HepG2 (cell line): ENCODE results near the gene FRAS1. TPM values are rescaled to one million over a fixed set of nuclear protein-coding genes. Genes with fewer than 3 reads are reported as not detected.
A peak's percentile ranks its signal among the peaks of the same experiment; 100 is the strongest.

Experiments
- AHR ChIP-seq: IDR thresholded peaks from 2 replicates; pipeline ENCODE4 v1.6.1; 2018; ENCODE audit warnings: missing genetic modification reagents, missing compliant biosample characterization
- ATAD3A ChIP-seq: sonication (generic); formaldehyde crosslinking; IDR thresholded peaks from 2 replicates; pipeline ENCODE4 v1.4.0; 2020; ENCODE audit warnings: missing genetic modification reagents
- ATF7-NPFF ChIP-seq: sonication (generic); formaldehyde crosslinking; IDR thresholded peaks from 2 replicates; pipeline ENCODE4 v1.8.1; 2023; ENCODE audit warnings: mild to moderate bottlenecking, low read depth, missing genetic modification reagents, moderate library complexity
- GTF2F1 ChIP-seq: fragments of 150-350 bp; IDR thresholded peaks from 2 replicates; pipeline ENCODE4 v1.6.1; 2014; ENCODE audit warnings: low read length
- RFX1 ChIP-seq: fragments of 450-650 bp; IDR thresholded peaks from 2 replicates; pipeline ENCODE4 v1.6.1; 2017
- SP4 ChIP-seq: sonication (generic); formaldehyde crosslinking; IDR thresholded peaks from 2 replicates; pipeline ENCODE4 v1.8.1; 2023; ENCODE audit warnings: mild to moderate bottlenecking, missing genetic modification reagents
- ZFP36 ChIP-seq: fragments of 150-350 bp; IDR thresholded peaks from 2 replicates; pipeline ENCODE4 v1.6.1; 2018; ENCODE audit warnings: borderline replicate concordance, low read length, low read depth; ENCODE audit not compliant: partially characterized antibody
- ZNF577 ChIP-seq: sonication (generic); formaldehyde crosslinking; IDR thresholded peaks from 2 replicates; pipeline ENCODE4 v1.4.0; 2020; ENCODE audit warnings: mild to moderate bottlenecking, low read depth, missing genetic modification reagents, borderline replicate concordance
- ZNF607 ChIP-seq: sonication (generic); formaldehyde crosslinking; IDR thresholded peaks from 2 replicates; pipeline ENCODE4 v1.5.1; 2020; ENCODE audit warnings: missing genetic modification reagents, mild to moderate bottlenecking, borderline replicate concordance
- ZSCAN31 ChIP-seq: sonication (generic); formaldehyde crosslinking; IDR thresholded peaks from 2 replicates; pipeline ENCODE4 v1.5.0; 2020; ENCODE audit warnings: low read depth, mild to moderate bottlenecking, missing genetic modification reagents
- polyA plus RNA-seq, 8 experiments: library from polyadenylated mRNA; depleted of rRNA in 3 of 8; stranded (reverse) in 7 of 8; unstranded in 1 of 8; fragments of >200 nt; fragmentation: Illumina TruSeq in 4 of 8; extraction: Trizol in 4 of 8; gene quantifications; 2 replicates each; pipeline versions ENCODE4 v1.2.1 to v1.2.3, GENCODE V29; 2011 to 2016; ENCODE audit warnings: low read depth in 4 of 8, missing spikeins in 1 of 8, mixed read lengths in 1 of 8; ENCODE audit not compliant: insufficient read depth in 1 of 8
- total RNA-seq, 5 experiments: library from RNA; depleted of rRNA; stranded (reverse); fragments of >200 nt; fragmentation: Illumina TruSeq; extraction: Trizol; gene quantifications; 2 replicates each; pipeline ENCODE4 v1.2.3, GENCODE V29; 2016; ENCODE audit warnings: low read depth in 1 of 5
- TF ChIP-seq, protein P1 (sequence below): sonication (generic); formaldehyde crosslinking; IDR thresholded peaks from 2 replicates; pipeline ENCODE4 v1.5.1; 2020; ENCODE audit warnings: missing genetic modification reagents, mild to moderate bottlenecking, borderline replicate concordance
- TF ChIP-seq, protein P2 (sequence below): sonication (generic); formaldehyde crosslinking; IDR thresholded peaks from 2 replicates; pipeline ENCODE4 v1.4.0; 2020; ENCODE audit warnings: mild to moderate bottlenecking, missing genetic modification reagents
- TF ChIP-seq, protein P3 (sequence below): sonication (generic); formaldehyde crosslinking; IDR thresholded peaks from 2 replicates; pipeline ENCODE4 v1.4.0; 2020; ENCODE audit warnings: missing genetic modification reagents, borderline replicate concordance
- TF ChIP-seq, protein P4 (sequence below): sonication (generic); formaldehyde crosslinking; IDR thresholded peaks from 2 replicates; pipeline ENCODE4 v1.8.0; 2022; ENCODE audit warnings: missing genetic modification reagents, mild to moderate bottlenecking, moderate library complexity, borderline replicate concordance
- TF ChIP-seq, protein P5 (sequence below): sonication (generic); formaldehyde crosslinking; IDR thresholded peaks from 2 replicates; pipeline ENCODE4 v1.4.0; 2020; ENCODE audit warnings: mild to moderate bottlenecking, missing genetic modification reagents
- TF ChIP-seq, protein P6 (sequence below), 2 experiments: sonication (generic) in 1 of 2; formaldehyde crosslinking in 1 of 2; IDR thresholded peaks; 2 replicates each; pipeline versions ENCODE4 v1.4.0 to v1.6.1; 2018 to 2020; ENCODE audit warnings: missing genetic modification reagents in 2 of 2, borderline replicate concordance in 1 of 2, low read depth in 1 of 2, mild to moderate bottlenecking in 1 of 2, missing biosample characterization in 1 of 2

The FRAS1 gene
- total and polyA plus RNA-seq, 2 of the 13 experiments (the other 11 are each of a cell fraction or from before 2014, with no cell fraction given), result 22.5 to 31.6 TPM

DNA sequence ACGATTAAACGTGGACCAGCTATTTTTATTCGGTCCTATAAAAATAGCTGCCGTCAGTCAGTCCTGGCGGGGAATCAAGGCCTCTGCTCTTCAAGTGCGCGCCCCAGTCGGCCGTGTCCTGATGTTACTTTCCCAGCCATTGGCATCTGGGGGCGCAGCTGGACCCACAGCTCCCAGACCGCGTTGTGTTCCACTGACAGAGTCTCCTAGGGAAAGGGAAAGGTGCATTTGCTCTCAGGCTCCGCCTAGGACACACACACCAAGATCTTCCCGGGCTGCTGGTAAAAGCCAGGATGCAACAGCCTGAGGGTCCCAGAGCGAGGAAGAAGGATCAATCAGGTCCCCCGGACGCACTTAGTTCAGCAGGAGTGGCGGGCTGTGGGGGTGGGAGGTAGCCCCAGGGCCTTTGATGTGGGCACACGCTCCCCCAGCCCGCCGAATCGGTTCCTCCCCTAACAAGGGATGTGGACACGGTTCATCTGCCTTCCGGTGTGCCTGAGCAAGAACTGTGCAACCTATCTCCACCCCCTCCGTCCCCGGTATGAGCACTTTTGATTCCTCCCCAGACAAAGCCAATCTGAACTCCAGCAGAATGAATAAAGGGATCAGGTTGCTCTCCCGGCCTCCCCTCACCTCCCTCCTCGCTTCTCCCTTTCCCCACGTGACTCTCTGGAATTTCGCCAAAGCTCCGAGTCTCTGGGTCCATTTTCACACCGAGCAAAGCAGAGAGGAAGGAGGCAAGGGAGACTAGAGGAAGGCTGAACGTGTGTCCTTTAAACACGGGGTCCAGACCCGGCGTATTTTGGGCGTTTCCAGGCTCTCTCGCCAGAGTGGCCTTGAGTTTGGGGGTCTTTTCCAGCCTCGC, 626 bp upstream of the FRAS1 start (continued):
- TF ChIP-seq ZSCAN31 (CRISPR knock-in tag), result peak; percentile 46; the same call in 1 of the 2 replicates
- TF ChIP-seq ZFP36, result no peak
- TF ChIP-seq, protein P1, sequence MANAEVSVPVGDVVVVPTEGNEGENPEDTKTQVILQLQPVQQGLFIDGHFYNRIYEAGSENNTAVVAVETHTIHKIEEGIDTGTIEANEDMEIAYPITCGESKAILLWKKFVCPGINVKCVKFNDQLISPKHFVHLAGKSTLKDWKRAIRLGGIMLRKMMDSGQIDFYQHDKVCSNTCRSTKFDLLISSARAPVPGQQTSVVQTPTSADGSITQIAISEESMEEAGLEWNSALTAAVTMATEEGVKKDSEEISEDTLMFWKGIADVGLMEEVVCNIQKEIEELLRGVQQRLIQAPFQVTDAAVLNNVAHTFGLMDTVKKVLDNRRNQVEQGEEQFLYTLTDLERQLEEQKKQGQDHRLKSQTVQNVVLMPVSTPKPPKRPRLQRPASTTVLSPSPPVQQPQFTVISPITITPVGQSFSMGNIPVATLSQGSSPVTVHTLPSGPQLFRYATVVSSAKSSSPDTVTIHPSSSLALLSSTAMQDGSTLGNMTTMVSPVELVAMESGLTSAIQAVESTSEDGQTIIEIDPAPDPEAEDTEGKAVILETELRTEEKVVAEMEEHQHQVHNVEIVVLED (CRISPR knock-in tag), result no peak; the same call in 1 of the 2 replicates
- no peak; the same call in 1 of the 2 replicates for TF ChIP-seq ATF7-NPFF (CRISPR knock-in tag)
- TF ChIP-seq, protein P2, sequence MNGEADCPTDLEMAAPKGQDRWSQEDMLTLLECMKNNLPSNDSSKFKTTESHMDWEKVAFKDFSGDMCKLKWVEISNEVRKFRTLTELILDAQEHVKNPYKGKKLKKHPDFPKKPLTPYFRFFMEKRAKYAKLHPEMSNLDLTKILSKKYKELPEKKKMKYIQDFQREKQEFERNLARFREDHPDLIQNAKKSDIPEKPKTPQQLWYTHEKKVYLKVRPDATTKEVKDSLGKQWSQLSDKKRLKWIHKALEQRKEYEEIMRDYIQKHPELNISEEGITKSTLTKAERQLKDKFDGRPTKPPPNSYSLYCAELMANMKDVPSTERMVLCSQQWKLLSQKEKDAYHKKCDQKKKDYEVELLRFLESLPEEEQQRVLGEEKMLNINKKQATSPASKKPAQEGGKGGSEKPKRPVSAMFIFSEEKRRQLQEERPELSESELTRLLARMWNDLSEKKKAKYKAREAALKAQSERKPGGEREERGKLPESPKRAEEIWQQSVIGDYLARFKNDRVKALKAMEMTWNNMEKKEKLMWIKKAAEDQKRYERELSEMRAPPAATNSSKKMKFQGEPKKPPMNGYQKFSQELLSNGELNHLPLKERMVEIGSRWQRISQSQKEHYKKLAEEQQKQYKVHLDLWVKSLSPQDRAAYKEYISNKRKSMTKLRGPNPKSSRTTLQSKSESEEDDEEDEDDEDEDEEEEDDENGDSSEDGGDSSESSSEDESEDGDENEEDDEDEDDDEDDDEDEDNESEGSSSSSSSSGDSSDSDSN, result peak; percentile 24; the same call in 1 of the 2 replicates
- no peak for TF ChIP-seq SP4 (CRISPR knock-in tag)
- TF ChIP-seq GTF2F1, result no peak
- no peak; the same call in 1 of the 2 replicates for TF ChIP-seq ZNF607 (CRISPR knock-in tag)
- TF ChIP-seq, protein P3, sequence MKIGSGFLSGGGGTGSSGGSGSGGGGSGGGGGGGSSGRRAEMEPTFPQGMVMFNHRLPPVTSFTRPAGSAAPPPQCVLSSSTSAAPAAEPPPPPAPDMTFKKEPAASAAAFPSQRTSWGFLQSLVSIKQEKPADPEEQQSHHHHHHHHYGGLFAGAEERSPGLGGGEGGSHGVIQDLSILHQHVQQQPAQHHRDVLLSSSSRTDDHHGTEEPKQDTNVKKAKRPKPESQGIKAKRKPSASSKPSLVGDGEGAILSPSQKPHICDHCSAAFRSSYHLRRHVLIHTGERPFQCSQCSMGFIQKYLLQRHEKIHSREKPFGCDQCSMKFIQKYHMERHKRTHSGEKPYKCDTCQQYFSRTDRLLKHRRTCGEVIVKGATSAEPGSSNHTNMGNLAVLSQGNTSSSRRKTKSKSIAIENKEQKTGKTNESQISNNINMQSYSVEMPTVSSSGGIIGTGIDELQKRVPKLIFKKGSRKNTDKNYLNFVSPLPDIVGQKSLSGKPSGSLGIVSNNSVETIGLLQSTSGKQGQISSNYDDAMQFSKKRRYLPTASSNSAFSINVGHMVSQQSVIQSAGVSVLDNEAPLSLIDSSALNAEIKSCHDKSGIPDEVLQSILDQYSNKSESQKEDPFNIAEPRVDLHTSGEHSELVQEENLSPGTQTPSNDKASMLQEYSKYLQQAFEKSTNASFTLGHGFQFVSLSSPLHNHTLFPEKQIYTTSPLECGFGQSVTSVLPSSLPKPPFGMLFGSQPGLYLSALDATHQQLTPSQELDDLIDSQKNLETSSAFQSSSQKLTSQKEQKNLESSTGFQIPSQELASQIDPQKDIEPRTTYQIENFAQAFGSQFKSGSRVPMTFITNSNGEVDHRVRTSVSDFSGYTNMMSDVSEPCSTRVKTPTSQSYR (CRISPR knock-in tag), result peak; percentile 5; the same call in 1 of the 2 replicates
- no peak for TF ChIP-seq ZNF577
- TF ChIP-seq, protein P4, sequence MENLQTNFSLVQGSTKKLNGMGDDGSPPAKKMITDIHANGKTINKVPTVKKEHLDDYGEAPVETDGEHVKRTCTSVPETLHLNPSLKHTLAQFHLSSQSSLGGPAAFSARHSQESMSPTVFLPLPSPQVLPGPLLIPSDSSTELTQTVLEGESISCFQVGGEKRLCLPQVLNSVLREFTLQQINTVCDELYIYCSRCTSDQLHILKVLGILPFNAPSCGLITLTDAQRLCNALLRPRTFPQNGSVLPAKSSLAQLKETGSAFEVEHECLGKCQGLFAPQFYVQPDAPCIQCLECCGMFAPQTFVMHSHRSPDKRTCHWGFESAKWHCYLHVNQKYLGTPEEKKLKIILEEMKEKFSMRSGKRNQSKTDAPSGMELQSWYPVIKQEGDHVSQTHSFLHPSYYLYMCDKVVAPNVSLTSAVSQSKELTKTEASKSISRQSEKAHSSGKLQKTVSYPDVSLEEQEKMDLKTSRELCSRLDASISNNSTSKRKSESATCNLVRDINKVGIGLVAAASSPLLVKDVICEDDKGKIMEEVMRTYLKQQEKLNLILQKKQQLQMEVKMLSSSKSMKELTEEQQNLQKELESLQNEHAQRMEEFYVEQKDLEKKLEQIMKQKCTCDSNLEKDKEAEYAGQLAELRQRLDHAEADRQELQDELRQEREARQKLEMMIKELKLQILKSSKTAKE, result no peak
- no peak for TF ChIP-seq AHR (CRISPR knock-in tag)
- no peak for TF ChIP-seq ATAD3A (CRISPR knock-in tag)
- TF ChIP-seq, protein P5, sequence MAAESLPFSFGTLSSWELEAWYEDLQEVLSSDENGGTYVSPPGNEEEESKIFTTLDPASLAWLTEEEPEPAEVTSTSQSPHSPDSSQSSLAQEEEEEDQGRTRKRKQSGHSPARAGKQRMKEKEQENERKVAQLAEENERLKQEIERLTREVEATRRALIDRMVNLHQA, result no peak
- no peak for TF ChIP-seq RFX1
- TF ChIP-seq, protein P6, sequence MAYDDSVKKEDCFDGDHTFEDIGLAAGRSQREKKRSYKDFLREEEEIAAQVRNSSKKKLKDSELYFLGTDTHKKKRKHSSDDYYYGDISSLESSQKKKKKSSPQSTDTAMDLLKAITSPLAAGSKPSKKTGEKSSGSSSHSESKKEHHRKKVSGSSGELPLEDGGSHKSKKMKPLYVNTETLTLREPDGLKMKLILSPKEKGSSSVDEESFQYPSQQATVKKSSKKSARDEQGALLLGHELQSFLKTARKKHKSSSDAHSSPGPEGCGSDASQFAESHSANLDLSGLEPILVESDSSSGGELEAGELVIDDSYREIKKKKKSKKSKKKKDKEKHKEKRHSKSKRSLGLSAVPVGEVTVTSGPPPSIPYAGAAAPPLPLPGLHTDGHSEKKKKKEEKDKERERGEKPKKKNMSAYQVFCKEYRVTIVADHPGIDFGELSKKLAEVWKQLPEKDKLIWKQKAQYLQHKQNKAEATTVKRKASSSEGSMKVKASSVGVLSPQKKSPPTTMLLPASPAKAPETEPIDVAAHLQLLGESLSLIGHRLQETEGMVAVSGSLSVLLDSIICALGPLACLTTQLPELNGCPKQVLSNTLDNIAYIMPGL (CRISPR knock-in tag; IDR thresholded peaks at IDR 0.05; ENCODE audit: borderline replicate concordance in 1 of 2, low read depth in 1 of 2), result peak; percentile 14 to 74; a peak in 3 of 4 replicates
